ENCODE measurements around the gene VPS35L.

VPS35L gene

DNA sequence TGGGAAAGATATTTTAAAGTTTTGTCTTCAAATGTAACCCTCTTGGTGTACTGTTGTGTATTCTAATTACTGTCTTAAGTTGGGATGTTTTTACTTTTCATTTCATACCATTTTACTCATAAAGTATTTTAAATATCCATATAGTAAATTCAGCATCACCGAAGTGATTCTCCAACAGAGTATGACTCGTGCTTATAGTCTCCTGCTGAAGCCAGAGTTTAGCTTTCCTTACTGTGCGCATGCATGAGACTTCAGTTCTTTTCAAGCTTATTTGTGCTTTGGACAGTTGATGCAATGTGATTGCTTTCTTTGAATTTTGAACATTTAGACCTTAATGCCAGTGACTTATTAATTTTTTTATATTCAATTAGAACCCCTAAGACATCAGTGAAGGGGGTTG lies 7.4 kb upstream of the VPS35L start:
- H3K27ac ChIP-seq (ENCODE audit: low read depth, low read length): no peak overlapping the region
- H3K9ac ChIP-seq (ENCODE audit: low read length): no peak overlapping the region
- no peaks in the 10 kb centered on the region for H3K27me3 ChIP-seq (ENCODE audit: control insufficient read depth, insufficient read depth, low read length)
- H3K36me3 ChIP-seq (ENCODE audit: control insufficient read depth, insufficient read depth, low read length): peaks cover 6% of the 10 kb centered on the region
- H3K4me3 ChIP-seq (ENCODE audit: low read length): no peak overlapping the region
- no peaks in the 10 kb centered on the region for H3K4me1 ChIP-seq (ENCODE audit: control insufficient read depth, insufficient read depth, low read length)

DNA sequence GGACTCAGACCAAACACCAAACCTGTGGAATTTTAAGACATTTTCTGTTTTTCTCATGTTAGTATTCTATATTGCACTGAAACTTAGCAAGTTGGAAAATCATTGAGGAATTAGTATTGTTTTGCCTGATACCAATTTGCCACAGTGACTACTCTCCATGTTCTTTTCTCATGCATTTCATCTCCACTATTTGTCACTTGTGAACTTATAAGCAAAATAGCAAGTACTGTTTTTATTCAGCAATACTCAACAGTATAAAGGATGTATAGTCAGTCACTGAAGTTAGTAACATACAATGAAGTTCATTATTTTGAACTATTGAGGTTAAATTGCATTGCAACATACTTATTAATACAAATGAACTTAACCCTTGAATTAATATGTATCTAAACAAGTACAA lies 5.8 kb upstream of the VPS35L start:
- H3K27ac ChIP-seq (ENCODE audit: low read depth, low read length): no peak overlapping the region
- H3K27me3 ChIP-seq (ENCODE audit: control insufficient read depth, insufficient read depth, low read length): no peaks in the 10 kb centered on the region
- H3K36me3 ChIP-seq (ENCODE audit: control insufficient read depth, insufficient read depth, low read length): peaks cover 4% of the 10 kb centered on the region
- H3K4me3 ChIP-seq (ENCODE audit: low read length): no peak overlapping the region
- H3K4me1 ChIP-seq (ENCODE audit: control insufficient read depth, insufficient read depth, low read length): no peaks in the 10 kb centered on the region
- no peak overlapping the region for H3K9ac ChIP-seq (ENCODE audit: low read length)

DNA sequence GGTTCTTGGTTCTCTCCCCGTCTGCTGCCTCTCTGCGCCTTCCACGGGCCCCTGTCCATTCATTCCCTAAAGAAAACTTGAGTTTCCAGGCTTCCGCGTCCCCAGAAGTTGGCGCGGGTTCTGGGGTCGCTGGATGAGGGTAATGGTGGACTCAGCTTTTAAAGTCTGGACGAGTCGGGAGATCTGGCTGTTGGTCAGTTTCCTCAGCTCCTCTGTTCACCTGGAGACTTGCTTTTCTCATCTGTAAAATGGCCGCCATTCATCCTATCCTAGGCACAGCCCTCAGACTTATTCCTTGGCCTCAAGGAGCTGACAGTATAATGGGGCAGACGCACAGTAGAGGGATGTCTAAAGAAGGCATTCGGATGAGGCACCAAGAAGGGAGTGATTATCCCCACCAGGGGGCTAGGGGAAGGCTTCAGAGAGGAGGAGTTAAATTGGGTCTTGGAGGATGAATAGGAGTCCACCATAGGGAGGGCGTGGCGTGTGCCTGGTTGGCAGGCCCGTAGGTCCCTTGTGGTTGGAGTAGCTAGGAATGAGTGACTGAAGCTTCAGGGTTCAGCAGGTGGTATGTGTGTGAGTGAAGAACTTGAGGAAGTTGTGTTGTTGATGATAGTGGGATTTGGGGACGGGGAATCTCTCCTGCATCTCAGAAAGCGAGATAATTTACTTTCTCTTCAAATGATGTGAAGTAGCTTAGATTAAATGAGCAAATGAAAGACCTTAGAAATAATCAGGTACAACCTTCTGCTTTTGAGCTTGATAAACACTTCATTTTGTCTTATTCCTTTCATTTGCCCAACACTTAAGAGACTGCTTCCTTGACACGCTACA lies 652 bp downstream of the VPS35L start:
- Histone ChIP-seq H3K27ac (ENCODE audit: low read depth, low read length) (peak overlapping the region; percentile 88), H3K4me1 (ENCODE audit: control insufficient read depth, insufficient read depth, low read length) (no peaks in the 10 kb centered on the region)

DNA sequence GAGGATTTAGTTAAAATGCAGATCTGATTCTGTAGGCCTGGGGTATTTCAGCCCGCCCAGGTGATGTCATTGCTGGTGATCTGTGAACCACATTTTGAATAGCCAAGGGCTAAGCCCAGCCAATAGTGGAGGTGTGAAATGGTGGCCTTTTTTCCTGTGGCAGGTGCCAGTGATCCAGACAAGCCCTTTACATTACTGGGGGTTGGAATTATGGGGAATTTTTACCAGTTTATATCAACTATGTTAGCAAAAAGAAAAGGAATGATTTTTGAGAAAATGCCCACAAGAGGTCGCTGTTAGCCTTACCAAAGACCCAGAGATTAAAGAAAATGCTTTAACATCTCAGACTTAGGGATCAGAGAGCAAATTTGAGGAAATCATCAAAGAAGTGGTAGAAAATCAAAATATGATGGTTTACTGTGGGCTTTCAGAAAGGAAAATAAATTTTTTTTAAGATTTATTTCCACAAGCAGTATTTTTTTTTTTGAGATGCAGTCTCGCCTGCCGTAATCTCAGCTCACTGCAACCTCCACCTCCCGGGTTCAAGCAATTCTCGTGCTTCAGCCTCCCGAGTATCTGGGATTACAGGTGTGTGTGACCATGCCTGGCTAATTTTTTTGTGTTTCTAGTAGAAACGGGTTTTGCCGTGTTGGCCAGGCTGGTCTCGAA lies 3.9 kb downstream of the VPS35L start:
- no peaks in the 10 kb centered on the region for H3K4me1 ChIP-seq (ENCODE audit: control insufficient read depth, insufficient read depth, low read length)
- H3K9ac ChIP-seq (ENCODE audit: low read length): no peak overlapping the region
- H3K27ac ChIP-seq (ENCODE audit: low read depth, low read length): no peak overlapping the region
- no peaks in the 10 kb centered on the region for H3K36me3 ChIP-seq (ENCODE audit: control insufficient read depth, insufficient read depth, low read length)
- no peak overlapping the region for H3K4me3 ChIP-seq (ENCODE audit: low read length)
- no peaks in the 10 kb centered on the region for H3K27me3 ChIP-seq (ENCODE audit: control insufficient read depth, insufficient read depth, low read length)

More for the DNA sequence above, 652 bp downstream of the VPS35L start:
- H3K4me3 ChIP-seq (ENCODE audit: low read length): peak overlapping the region; percentile 84
- no peaks in the 10 kb centered on the region for H3K36me3 ChIP-seq (ENCODE audit: control insufficient read depth, insufficient read depth, low read length)
- no peaks in the 10 kb centered on the region for H3K27me3 ChIP-seq (ENCODE audit: control insufficient read depth, insufficient read depth, low read length)
- H3K9ac ChIP-seq (ENCODE audit: low read length): peak overlapping the region; percentile 85

DNA sequence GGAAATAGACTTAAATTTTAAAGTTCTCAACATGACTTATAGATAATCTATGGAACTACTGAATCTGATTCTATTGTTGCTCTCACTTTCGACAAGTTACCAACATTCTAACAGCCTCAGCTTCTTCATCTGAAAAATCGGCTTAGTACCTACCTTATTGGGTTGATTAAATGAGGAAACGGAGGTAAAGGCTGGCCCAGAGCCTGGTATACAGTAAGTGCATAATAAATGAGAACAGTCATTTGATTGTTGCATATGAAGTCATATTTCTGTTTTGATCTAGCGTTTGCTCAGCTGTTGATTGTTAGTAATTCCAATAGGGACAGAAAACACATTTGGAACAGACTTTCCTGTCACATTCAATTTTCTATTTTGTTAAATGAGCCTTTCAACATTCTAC lies 4.6 kb downstream of the VPS35L start:
- no peaks in the 10 kb centered on the region for H3K27me3 ChIP-seq (ENCODE audit: control insufficient read depth, insufficient read depth, low read length)
- no peak overlapping the region for H3K27ac ChIP-seq (ENCODE audit: low read depth, low read length)
- H3K9ac ChIP-seq (ENCODE audit: low read length): no peak overlapping the region
- no peak overlapping the region for H3K4me3 ChIP-seq (ENCODE audit: low read length)
- H3K36me3 ChIP-seq (ENCODE audit: control insufficient read depth, insufficient read depth, low read length): no peaks in the 10 kb centered on the region
- H3K4me1 ChIP-seq (ENCODE audit: control insufficient read depth, insufficient read depth, low read length): no peaks in the 10 kb centered on the region

DNA sequence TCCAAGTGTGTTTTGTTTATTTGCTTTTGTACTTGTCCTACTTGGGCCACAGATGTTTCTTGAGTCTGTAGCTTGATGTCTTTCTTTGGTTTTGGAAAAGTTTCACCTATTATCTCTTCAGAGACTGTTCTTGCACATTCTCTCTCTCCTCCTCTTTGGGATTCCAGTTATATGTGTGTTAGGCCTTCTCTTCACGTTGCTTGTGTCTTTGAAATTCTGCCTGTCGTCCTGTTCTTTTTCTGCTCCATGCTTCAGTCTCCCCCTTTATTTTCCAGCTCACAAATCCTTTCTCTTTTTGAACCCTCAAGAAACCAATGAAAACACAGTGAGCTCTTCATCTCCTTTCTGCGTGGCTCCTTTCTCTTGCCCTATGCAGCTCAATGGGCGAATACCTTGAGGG lies 7.9 kb downstream of the VPS35L start:
- no peak overlapping the region for H3K27ac ChIP-seq (ENCODE audit: low read depth, low read length)

DNA sequence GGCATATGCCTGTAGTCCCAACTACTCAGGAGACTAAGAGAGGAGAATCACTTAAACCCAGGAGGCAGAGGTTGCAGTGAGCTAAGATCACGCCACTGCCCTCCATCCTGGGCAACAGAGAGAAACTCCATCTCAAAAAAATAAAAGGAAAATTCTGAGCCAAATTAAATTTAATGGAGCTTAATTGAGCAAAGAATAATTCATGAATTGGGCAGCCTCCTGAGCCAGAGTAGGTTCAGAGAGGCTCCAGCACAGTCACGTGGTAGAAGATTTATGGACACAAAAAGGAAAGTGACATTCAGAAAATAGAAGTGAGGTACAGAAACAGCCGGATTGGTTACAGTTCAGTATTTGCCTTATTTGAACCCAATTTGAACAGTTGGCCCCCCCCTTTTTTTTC lies 10.9 kb downstream of the VPS35L start:
- H3K27ac ChIP-seq (ENCODE audit: low read depth, low read length): no peak overlapping the region
- peaks cover 14% of the 10 kb centered on the region for H3K36me3 ChIP-seq (ENCODE audit: control insufficient read depth, insufficient read depth, low read length)
- no peaks in the 10 kb centered on the region for H3K4me1 ChIP-seq (ENCODE audit: control insufficient read depth, insufficient read depth, low read length)
- no peak overlapping the region for H3K9ac ChIP-seq (ENCODE audit: low read length)
- no peaks in the 10 kb centered on the region for H3K27me3 ChIP-seq (ENCODE audit: control insufficient read depth, insufficient read depth, low read length)
- H3K4me3 ChIP-seq (ENCODE audit: low read length): no peak overlapping the region

More for the DNA sequence above, 7.9 kb downstream of the VPS35L start:
- Histone ChIP-seq H3K4me3 (ENCODE audit: low read length) (no peak overlapping the region), H3K36me3 (ENCODE audit: control insufficient read depth, insufficient read depth, low read length) (peaks cover 7% of the 10 kb centered on the region), H3K27me3 (ENCODE audit: control insufficient read depth, insufficient read depth, low read length) (no peaks in the 10 kb centered on the region), H3K4me1 (ENCODE audit: control insufficient read depth, insufficient read depth, low read length) (no peaks in the 10 kb centered on the region), H3K9ac (ENCODE audit: low read length) (no peak overlapping the region)

DNA sequence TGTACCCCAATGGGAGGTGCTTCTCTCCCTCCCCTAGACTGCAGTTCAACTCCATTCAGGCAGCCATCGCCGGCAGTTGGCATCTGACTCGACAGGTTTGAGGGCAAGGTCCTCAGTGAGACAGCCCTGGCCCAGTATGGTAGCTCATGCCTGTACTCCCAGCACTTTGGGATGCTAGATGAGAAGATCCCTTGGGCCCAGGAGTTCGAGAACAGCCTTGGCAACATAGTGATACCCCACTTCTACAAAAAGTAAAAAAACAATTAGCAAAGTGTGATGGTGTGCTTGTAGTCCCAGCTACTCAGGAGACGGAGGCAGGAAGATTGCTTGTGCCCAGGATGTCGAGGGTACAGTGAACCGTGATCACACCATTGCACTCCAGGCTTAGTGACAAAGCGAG lies 12.1 kb downstream of the VPS35L start:
- Histone ChIP-seq H3K27ac (ENCODE audit: low read depth, low read length) (no peak overlapping the region), H3K27me3 (ENCODE audit: control insufficient read depth, insufficient read depth, low read length) (no peaks in the 10 kb centered on the region), H3K36me3 (ENCODE audit: control insufficient read depth, insufficient read depth, low read length) (peaks cover 14% of the 10 kb centered on the region), H3K4me1 (ENCODE audit: control insufficient read depth, insufficient read depth, low read length) (no peaks in the 10 kb centered on the region), H3K9ac (ENCODE audit: low read length) (no peak overlapping the region), H3K4me3 (ENCODE audit: low read length) (no peak overlapping the region)

DNA sequence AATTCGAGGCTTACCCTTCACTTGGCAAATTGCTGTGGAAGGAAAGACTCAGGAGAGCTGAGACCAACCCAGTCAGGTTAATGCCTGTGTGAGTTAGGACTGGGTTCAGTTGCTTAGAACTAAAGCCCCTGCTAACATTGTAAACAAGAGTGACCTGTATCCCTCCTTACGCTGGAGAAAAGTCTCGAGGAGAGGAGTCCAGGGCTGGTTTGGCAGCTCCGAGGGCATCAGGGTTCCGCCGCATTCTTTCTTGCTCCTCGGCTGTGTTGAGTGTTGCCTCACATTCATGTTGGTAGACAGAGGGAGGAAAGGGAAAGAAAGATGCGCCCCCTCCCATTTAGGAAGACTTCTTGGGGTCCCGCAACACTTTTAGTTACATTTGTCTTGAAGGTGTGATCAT lies 18.5 kb downstream of the VPS35L start:
- Histone ChIP-seq H3K27me3 (ENCODE audit: control insufficient read depth, insufficient read depth, low read length) (no peaks in the 10 kb centered on the region), H3K27ac (ENCODE audit: low read depth, low read length) (no peak overlapping the region), H3K36me3 (ENCODE audit: control insufficient read depth, insufficient read depth, low read length) (peaks cover 19% of the 10 kb centered on the region), H3K9ac (ENCODE audit: low read length) (no peak overlapping the region), H3K4me1 (ENCODE audit: control insufficient read depth, insufficient read depth, low read length) (peaks cover 9% of the 10 kb centered on the region), H3K4me3 (ENCODE audit: low read length) (no peak overlapping the region)

DNA sequence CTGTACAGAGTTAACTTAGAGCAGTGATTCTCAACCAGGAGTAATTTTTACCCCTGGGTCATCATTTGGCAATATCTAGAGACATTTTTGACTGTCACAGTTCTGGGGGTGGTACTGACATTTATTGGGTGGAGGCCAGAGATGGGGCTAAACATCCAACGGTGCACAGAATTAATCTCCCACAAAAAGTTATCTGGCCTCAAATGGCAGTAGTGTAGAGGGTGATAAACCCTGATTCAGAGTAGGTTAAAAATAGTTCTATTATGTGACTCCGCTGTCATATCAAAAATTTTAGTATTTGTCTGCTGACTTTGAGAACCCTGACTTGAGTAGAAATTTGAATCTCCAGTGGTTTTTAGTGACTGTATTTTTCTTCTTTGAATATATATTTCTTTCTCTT lies 19.1 kb downstream of the VPS35L start:
- Histone ChIP-seq H3K36me3 (ENCODE audit: control insufficient read depth, insufficient read depth, low read length) (peaks cover 16% of the 10 kb centered on the region), H3K4me1 (ENCODE audit: control insufficient read depth, insufficient read depth, low read length) (peaks cover 10% of the 10 kb centered on the region), H3K4me3 (ENCODE audit: low read length) (no peak overlapping the region), H3K9ac (ENCODE audit: low read length) (no peak overlapping the region), H3K27ac (ENCODE audit: low read depth, low read length) (no peak overlapping the region), H3K27me3 (ENCODE audit: control insufficient read depth, insufficient read depth, low read length) (no peaks in the 10 kb centered on the region)

DNA sequence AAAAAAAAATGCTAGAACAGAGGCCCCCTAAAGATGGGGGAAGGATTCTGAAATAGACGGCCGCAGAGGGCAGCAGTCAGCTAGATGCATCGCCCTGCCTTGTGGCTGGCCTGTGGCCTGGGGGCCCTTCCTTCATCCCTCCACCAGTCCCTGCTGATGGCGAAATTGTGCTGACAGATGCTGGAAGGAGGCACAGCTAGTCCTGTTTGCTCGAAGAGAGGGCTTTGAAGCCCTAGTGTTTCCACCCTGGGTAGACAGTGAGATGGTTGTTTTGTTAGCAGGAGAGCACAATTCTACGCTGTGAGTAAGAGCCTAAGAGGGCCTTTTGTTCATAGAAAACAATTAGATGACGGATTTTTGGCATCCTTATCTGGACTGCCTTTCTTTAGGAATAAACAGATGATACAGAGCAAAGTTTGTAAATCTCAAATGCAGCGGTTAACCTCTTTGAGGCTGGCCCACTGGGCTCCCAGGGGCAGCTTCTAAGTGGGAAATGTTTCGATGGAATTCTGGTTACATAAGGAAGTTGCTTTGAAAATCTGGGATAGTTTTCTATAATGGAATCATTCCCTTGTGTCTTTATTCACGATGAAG lies 23.0 kb downstream of the VPS35L start:
- Histone ChIP-seq H3K4me1 (ENCODE audit: control insufficient read depth, insufficient read depth, low read length) (peaks cover 10% of the 10 kb centered on the region), H3K36me3 (ENCODE audit: control insufficient read depth, insufficient read depth, low read length) (peaks cover 25% of the 10 kb centered on the region), H3K9ac (ENCODE audit: low read length) (no peak overlapping the region), H3K27ac (ENCODE audit: low read depth, low read length) (peak overlapping the region; percentile 72), H3K27me3 (ENCODE audit: control insufficient read depth, insufficient read depth, low read length) (no peaks in the 10 kb centered on the region), H3K4me3 (ENCODE audit: low read length) (no peak overlapping the region)

DNA sequence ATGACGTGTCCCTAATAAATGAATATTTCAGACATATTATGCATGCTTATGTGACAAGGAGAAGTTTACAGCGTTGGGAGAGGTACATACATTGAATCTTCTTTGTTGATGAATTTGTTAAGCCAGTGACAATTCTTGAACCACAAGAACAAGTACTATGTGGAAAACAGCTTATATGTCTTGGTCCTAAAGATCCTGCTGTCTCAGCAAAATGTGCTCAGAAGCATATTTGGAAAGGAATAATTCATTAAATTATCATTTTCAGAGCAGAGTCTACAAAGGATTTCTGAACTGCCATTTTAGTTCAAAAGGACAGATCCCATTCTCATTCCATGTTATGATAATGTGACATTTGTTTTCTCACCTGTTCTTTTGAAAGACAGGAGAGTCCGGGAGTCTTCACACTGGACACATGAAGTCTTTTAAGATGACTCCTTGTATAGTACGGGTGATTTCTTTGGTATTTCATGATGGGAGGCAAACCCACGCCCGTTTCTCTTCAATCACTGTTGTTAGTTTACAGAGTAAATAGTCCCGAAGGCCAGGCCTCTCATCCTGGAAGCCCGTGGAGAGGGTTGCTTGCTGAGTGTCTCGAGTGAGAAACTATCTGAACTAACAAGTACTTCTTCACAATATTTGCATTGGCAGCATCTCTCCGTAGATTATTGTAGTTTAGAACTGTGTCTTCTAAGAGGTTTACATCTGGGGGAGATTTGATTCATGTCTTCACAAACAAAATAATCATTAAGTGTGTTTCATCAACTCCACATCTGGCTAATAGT lies 26.7 kb downstream of the VPS35L start:
- Histone ChIP-seq H3K4me1 (ENCODE audit: control insufficient read depth, insufficient read depth, low read length) (peaks cover 10% of the 10 kb centered on the region), H3K27me3 (ENCODE audit: control insufficient read depth, insufficient read depth, low read length) (no peaks in the 10 kb centered on the region), H3K9ac (ENCODE audit: low read length) (no peak overlapping the region), H3K27ac (ENCODE audit: low read depth, low read length) (no peak overlapping the region), H3K36me3 (ENCODE audit: control insufficient read depth, insufficient read depth, low read length) (peaks cover 17% of the 10 kb centered on the region), H3K4me3 (ENCODE audit: low read length) (no peak overlapping the region)
